Measurements from ENCODE around the gene TCF4.

The TCF4 gene

GRCh38 chr18:55265984-55266383 is 322.0 kb downstream of the TCF4 start:
- no peak overlapping the region for H3K27ac ChIP-seq
- no peak for TF ChIP-seq CTCF (conservative IDR thresholded peaks at IDR 0.05)

GRCh38 chr18:55265130-55265675 is 322.8 kb downstream of the TCF4 start:
- no peak for TF ChIP-seq CTCF (conservative IDR thresholded peaks at IDR 0.05)
- no peak overlapping the region for H3K27ac ChIP-seq

- no peak for TF ChIP-seq CTCF (conservative IDR thresholded peaks at IDR 0.05)
- no peak overlapping the region for H3K27ac ChIP-seq
These were observed 323.9 kb downstream of the TCF4 start for GRCh38 chr18:55264108-55264507.

GRCh38 chr18:55262021-55262560 is 325.9 kb downstream of the TCF4 start:
- no peak overlapping the region for H3K27ac ChIP-seq
- no peak for TF ChIP-seq CTCF (conservative IDR thresholded peaks at IDR 0.05)

- no peak for TF ChIP-seq CTCF (conservative IDR thresholded peaks at IDR 0.05)
- H3K27ac ChIP-seq = no peak overlapping the region
These were observed 326.7 kb downstream of the TCF4 start for GRCh38 chr18:55261253-55261652.

GRCh38 chr18:55258088-55258487 is 329.9 kb downstream of the TCF4 start:
- no peak for TF ChIP-seq CTCF (conservative IDR thresholded peaks at IDR 0.05)
- no peak overlapping the region for H3K27ac ChIP-seq

GRCh38 chr18:55256929-55257289 is 331.1 kb downstream of the TCF4 start:
- TF ChIP-seq CTCF (conservative IDR thresholded peaks at IDR 0.05) = no peak
- no peak overlapping the region for H3K27ac ChIP-seq
